H1 (cell line): ENCODE data around the gene NEU2. TPM values are rescaled to one million over a fixed set of nuclear protein-coding genes. Genes with fewer than 3 reads are reported as not detected.

ENCODE experiments used
- CTCF ChIA-PET: fragments of 300-600 bp; sonication (Branson Sonifier 250); formaldehyde crosslinking; loops from one replicate; lab custom pipeline; 2021; ENCODE audit not compliant: partially characterized antibody; lab: Charles Lee
- POLR2A ChIA-PET: fragments of 300-600 bp; sonication (Branson Sonifier 250); formaldehyde crosslinking; loops from one replicate; lab custom pipeline; 2021; ENCODE audit warnings: inconsistent platforms; ENCODE audit not compliant: partially characterized antibody; lab: Charles Lee
- DNase-seq, 2 experiments: peaks; one replicate each; pipeline versions ENCODE4 v3.0.0 to v3.0.0-alpha.2; 2010 to 2022; ENCODE audit warnings: low spot score in 2 of 2, low read depth in 1 of 2, mixed read lengths in 1 of 2
- FAIRE-seq: peaks from 2 replicates; lab custom pipeline; 2011; peaks lifted over from hg19 to GRCh38; lab: Jason Lieb, UNC
- H2AFZ ChIP-seq: 2 replicates; pipeline ENCODE4 v1.8.1; 2012; ENCODE audit warnings: low read length, inconsistent platforms
- H2AK5ac ChIP-seq: 2 replicates; pipeline ENCODE4 v1.6.1; 2013; ENCODE audit warnings: low read depth, low read length
- H2BK120ac ChIP-seq: replicated peaks from 2 replicates; pipeline ENCODE3; 2013; ENCODE audit warnings: low read depth, low read length, inconsistent platforms
- H2BK12ac ChIP-seq: 2 replicates; pipeline ENCODE4 v1.6.1; 2013; ENCODE audit warnings: low read depth, low read length
- H2BK15ac ChIP-seq: 2 replicates; pipeline ENCODE4 v1.6.1; 2013; ENCODE audit warnings: low read length
- H2BK20ac ChIP-seq: 2 replicates; pipeline ENCODE4 v1.6.1; 2013; ENCODE audit warnings: low read length
- H2BK5ac ChIP-seq: 2 replicates; pipeline ENCODE4 v1.6.1; 2013; ENCODE audit warnings: low read depth, low read length
- H3K14ac ChIP-seq: 2 replicates; pipeline ENCODE4 v1.6.1; 2013; ENCODE audit warnings: inconsistent platforms; ENCODE audit not compliant: insufficient read length
- H3K18ac ChIP-seq: 2 replicates; pipeline ENCODE4 v1.6.1; 2013; ENCODE audit warnings: low read length; ENCODE audit errors: extremely low read depth
- H3K23ac ChIP-seq: 2 replicates; pipeline ENCODE4 v1.6.1; 2013; ENCODE audit warnings: inconsistent platforms; ENCODE audit not compliant: insufficient read length
- H3K23me2 ChIP-seq: 2 replicates; pipeline ENCODE4 v1.6.1; 2013; ENCODE audit warnings: low read depth, low read length
- H3K27ac ChIP-seq: 2 replicates; pipeline ENCODE4 v1.6.1; 2011; ENCODE audit warnings: low read depth, low read length, inconsistent platforms
- H3K27me3 ChIP-seq, 4 experiments: replicated peaks in 1 of 4; 1 replicate in 1 of 4; 2 replicates in 3 of 4; pipeline versions ENCODE4 v1.6.1 to v1.8.1; 2011 to 2013; ENCODE audit warnings: low read length in 3 of 4, mild to moderate bottlenecking in 3 of 4, inconsistent platforms in 2 of 4, mixed read lengths in 2 of 4, moderate library complexity in 1 of 4; ENCODE audit not compliant: control insufficient read depth in 3 of 4, insufficient read depth in 3 of 4; ENCODE audit errors: extremely low read depth in 1 of 4
- H3K36me3 ChIP-seq, 4 experiments: 2 replicates each; pipeline versions ENCODE4 v1.6.1 to v1.8.1; 2011 to 2013; ENCODE audit warnings: mild to moderate bottlenecking in 4 of 4, low read length in 3 of 4, moderate library complexity in 2 of 4, control low read depth in 1 of 4, inconsistent platforms in 1 of 4; ENCODE audit not compliant: insufficient read depth in 4 of 4, control insufficient read depth in 2 of 4
- H3K4ac ChIP-seq: replicated peaks from 2 replicates; pipeline ENCODE3; 2013; ENCODE audit warnings: low read length, low read depth, mixed read lengths, inconsistent platforms; ENCODE audit not compliant: insufficient read length
- H3K4me1 ChIP-seq, 4 experiments: replicated peaks in 1 of 4; 1 replicate in 1 of 4; 2 replicates in 3 of 4; pipeline versions ENCODE4 v1.6.1 to v1.8.1; 2011 to 2013; ENCODE audit warnings: low read length in 3 of 4, inconsistent platforms in 2 of 4, mixed read lengths in 1 of 4; ENCODE audit not compliant: insufficient read depth in 4 of 4, control insufficient read depth in 3 of 4
- H3K4me2 ChIP-seq, 2 experiments: 2 replicates each; pipeline versions ENCODE4 v1.6.1 to v1.8.1; 2011 to 2013; ENCODE audit warnings: low read depth in 2 of 2, low read length in 2 of 2, control low read depth in 1 of 2, inconsistent platforms in 1 of 2, mild to moderate bottlenecking in 1 of 2; ENCODE audit not compliant: insufficient read depth in 1 of 2
- H3K4me3 ChIP-seq, 4 experiments: fragments of 200-600, 300-600 bp in 1 of 4; sonication (generic), shearing (Covaris generic), sonication (Bioruptor Twin) in 1 of 4; 2 replicates each; pipeline versions ENCODE4 v1.5.1 to v1.8.1; 2011 to 2016; ENCODE audit warnings: low read length in 4 of 4, low read depth in 3 of 4, control low read depth in 2 of 4, inconsistent platforms in 2 of 4, mild to moderate bottlenecking in 2 of 4, mixed read lengths in 1 of 4, moderate library complexity in 1 of 4; ENCODE audit not compliant: insufficient read depth in 2 of 4; ENCODE audit errors: extremely low read depth in 1 of 4
- H3K56ac ChIP-seq: replicated peaks from 2 replicates; pipeline ENCODE3; 2013; ENCODE audit warnings: low read depth, mild to moderate bottlenecking, mixed read lengths, low read length, inconsistent platforms; ENCODE audit not compliant: insufficient read length
- H3K79me1 ChIP-seq: 2 replicates; pipeline ENCODE4 v1.6.1; 2013; ENCODE audit warnings: low read depth, low read length, control low read depth
- H3K79me2 ChIP-seq, 2 experiments: 2 replicates each; pipeline versions ENCODE4 v1.6.1 to v1.8.1; 2012 to 2013; ENCODE audit warnings: low read length in 2 of 2, mild to moderate bottlenecking in 2 of 2, inconsistent platforms in 1 of 2; ENCODE audit not compliant: insufficient read depth in 2 of 2, control insufficient read depth in 1 of 2
- H3K9ac ChIP-seq, 4 experiments: replicated peaks in 1 of 4; 1 replicate in 1 of 4; 2 replicates in 3 of 4; pipeline versions ENCODE4 v1.6.1 to v1.8.1; 2011 to 2013; ENCODE audit warnings: low read depth in 3 of 4, low read length in 3 of 4, control low read depth in 2 of 4, mild to moderate bottlenecking in 2 of 4, moderate library complexity in 2 of 4, inconsistent platforms in 1 of 4; ENCODE audit errors: extremely low read depth in 1 of 4
- H3K9me3 ChIP-seq, 2 experiments: 2 replicates each; pipeline versions ENCODE4 v1.6.1 to v1.8.1; 2012 to 2013; ENCODE audit warnings: mild to moderate bottlenecking in 2 of 2, moderate library complexity in 2 of 2, control low read depth in 1 of 2, inconsistent platforms in 1 of 2, low read depth in 1 of 2, low read length in 1 of 2, mixed read lengths in 1 of 2; ENCODE audit not compliant: insufficient read depth in 2 of 2
- H4K20me1 ChIP-seq, 2 experiments: replicated peaks in 1 of 2; 2 replicates each; pipeline versions ENCODE3 to v1.8.1; 2011 to 2013; ENCODE audit warnings: inconsistent platforms in 2 of 2, low read length in 2 of 2, mild to moderate bottlenecking in 1 of 2; ENCODE audit not compliant: insufficient read depth in 2 of 2, control insufficient read depth in 1 of 2
- H4K5ac ChIP-seq: 2 replicates; pipeline ENCODE4 v1.6.1; 2013; ENCODE audit warnings: low read length, low read depth, mixed read lengths, inconsistent platforms; ENCODE audit not compliant: insufficient read length
- H4K8ac ChIP-seq: 2 replicates; pipeline ENCODE4 v1.8.0; 2013; ENCODE audit warnings: mild to moderate bottlenecking, moderate library complexity, low read length, inconsistent platforms; ENCODE audit not compliant: insufficient read depth; ENCODE audit errors: extremely low read depth
- H4K91ac ChIP-seq: replicated peaks from 2 replicates; pipeline ENCODE3; 2013; ENCODE audit warnings: low read length, mixed read lengths, inconsistent platforms; ENCODE audit not compliant: insufficient read length
- ASH2L ChIP-seq: fragments of 200-600, 300-600 bp; sonication (generic); IDR thresholded peaks from one replicate; pipeline ENCODE4 v1.7.1; 2017; ENCODE audit warnings: low read length
- CBX5 ChIP-seq: fragments of 300-800, 300-1000 bp; sonication (generic); IDR thresholded peaks from 2 replicates; pipeline ENCODE4 v1.7.1; 2016; ENCODE audit warnings: antibody characterized with exemption, low read length, low read depth
- CHD2 ChIP-seq: IDR thresholded peaks from 2 replicates; pipeline ENCODE4 v1.6.1; 2012; ENCODE audit warnings: low read length, improper control_type of control experiment
- EGR1 ChIP-seq: IDR thresholded peaks from 2 replicates; pipeline ENCODE4 v1.6.1; 2011; ENCODE audit warnings: low read depth, low read length, borderline replicate concordance
- MAFK ChIP-seq: IDR thresholded peaks from 2 replicates; pipeline ENCODE4 v1.6.1; 2012; ENCODE audit warnings: low read depth, mild to moderate bottlenecking, improper control_type of control experiment, low read length
- PHF8 ChIP-seq: fragments of 200-600 bp; sonication (generic); conservative IDR thresholded peaks from 2 replicates; pipeline ENCODE4 v1.7.1; 2012; ENCODE audit warnings: low read depth, mild to moderate bottlenecking, inconsistent platforms, low read length, moderate library complexity
- POLR2A ChIP-seq, 2 experiments: IDR thresholded peaks; 1 replicate in 1 of 2; 2 replicates in 1 of 2; pipeline ENCODE4 v1.6.1; 2011; ENCODE audit warnings: low read depth in 2 of 2, low read length in 2 of 2, mild to moderate bottlenecking in 2 of 2; ENCODE audit errors: control extremely low read depth in 1 of 2
- POLR2AphosphoS5 ChIP-seq: IDR thresholded peaks from 2 replicates; pipeline ENCODE4 v1.6.1; 2011; ENCODE audit warnings: low read depth, low read length
- POU5F1 ChIP-seq: IDR thresholded peaks from 2 replicates; pipeline ENCODE4 v1.6.1; 2011; ENCODE audit warnings: low read depth, mild to moderate bottlenecking, low read length, moderate library complexity
- RNF2 ChIP-seq: fragments of 200-900, 300-1000 bp; sonication (generic); IDR thresholded peaks from 2 replicates; pipeline ENCODE4 v1.7.1; 2016; ENCODE audit warnings: borderline replicate concordance, low read depth, mild to moderate bottlenecking, antibody characterized with exemption, low read length; ENCODE audit not compliant: poor library complexity, severe bottlenecking; ENCODE audit errors: missing control alignments
- SIX5 ChIP-seq: IDR thresholded peaks from 2 replicates; pipeline ENCODE4 v1.6.1; 2011; ENCODE audit warnings: mild to moderate bottlenecking, low read depth, low read length
- WGBS, 2 experiments: shearing (Covaris generic) in 1 of 2; methylation state at CpG; one replicate each; pipeline versions ENCODE4 v1.1.6 to v1.1.7; 2013 to 2015; ENCODE audit warnings: low lambda C conversion rate in 2 of 2, mixed read lengths in 2 of 2, inconsistent platforms in 1 of 2, low coverage in 1 of 2, missing lambda C conversion rate in 1 of 2; ENCODE audit not compliant: insufficient replicate concordance in 2 of 2, insufficient coverage in 1 of 2, insufficient read length in 1 of 2; ENCODE audit errors: extremely low coverage in 1 of 2, missing lambda C conversion rate in 1 of 2; 5-methylcytosine and 5-hydroxymethylcytosine counted together
- polyA plus RNA-seq, 7 experiments: library from polyadenylated mRNA; depleted of rRNA in 3 of 7; stranded (reverse) in 5 of 7; unstranded in 2 of 7; fragments of >200 nt in 5 of 7; fragments of 200-250 nt in 2 of 7; gene quantifications; 1 replicate in 5 of 7; 2 replicates in 1 of 7; 4 replicates in 1 of 7; pipeline versions ENCODE4 v1.2.1 to v1.2.3, GENCODE V29; 2011 to 2013; ENCODE audit warnings: missing spikeins in 2 of 7, mixed read lengths in 2 of 7
- total RNA-seq: library from RNA; stranded (reverse); fragmentation: NEBNext Ultra II Directional; extraction: Animal tissue kit (Norgen Biotek cat#: 25700); gene quantifications from 2 replicates; pipeline ENCODE4 v1.2.1, GENCODE V29; 2021
- TF ChIP-seq, protein P1 (sequence below): IDR thresholded peaks from 2 replicates; pipeline ENCODE4 v1.6.1; 2012; ENCODE audit warnings: low read length, inconsistent platforms

NEU2 gene
- total and polyA plus RNA-seq, 2 of the 8 experiments (the other 6 are each of a cell fraction or from before 2014, with no cell fraction given): 0.12 TPM; not detected in 1

DNA sequence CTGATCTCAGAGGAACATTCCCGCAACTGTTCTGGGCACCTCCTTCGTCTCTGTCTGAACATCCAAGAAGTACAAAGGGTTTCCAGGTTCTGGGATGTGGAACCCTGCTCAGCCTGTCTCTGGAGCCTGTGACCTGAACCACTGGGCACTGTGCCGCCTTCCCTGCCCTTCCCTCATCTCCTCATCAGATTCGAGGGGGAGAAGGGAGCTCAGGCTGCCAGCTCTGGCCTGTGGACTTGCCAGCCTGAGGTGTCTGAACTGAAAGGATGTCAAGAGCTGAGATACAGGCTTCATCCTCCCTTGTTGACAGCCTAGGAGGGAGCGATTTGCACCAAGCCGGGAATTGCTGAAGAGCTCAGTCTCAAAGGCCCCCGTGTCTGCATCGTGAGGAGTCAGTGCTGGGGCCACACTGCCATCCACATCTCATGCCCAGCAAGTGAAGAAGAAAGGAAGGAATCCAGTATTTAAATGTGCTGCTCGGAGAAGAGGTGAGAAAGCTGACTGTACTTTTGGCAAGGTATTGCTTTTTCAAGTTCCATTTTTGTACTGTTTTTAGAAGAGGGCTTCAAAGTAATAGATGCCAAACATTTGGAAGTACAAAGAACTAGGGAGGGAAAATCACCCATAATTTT is 12.6 kb downstream of the NEU2 start:
- no peak overlapping the region for H4K5ac ChIP-seq
- no peak overlapping the region for H4K91ac ChIP-seq
- no peak overlapping the region for H2BK20ac ChIP-seq
- ChIA-PET POLR2A (no interaction called here), CTCF (interaction anchor here (1.4 to 3.2 kb wide), 4 partner anchors 9 to 17 kb away, joined by 3 to 25 read pairs (median 8); no protein-coding TSS in a partner anchor)
- no peak overlapping the region for H3K9ac ChIP-seq
- peaks cover 0 to 2% (median 0%) of the 10 kb centered on the region in 4 experiments; a peak in 2 of 7 replicates for H3K27me3 ChIP-seq
- H2BK5ac ChIP-seq: no peak overlapping the region
- DNase-seq (no peak), FAIRE-seq (no peak)
- no peak overlapping the region for H3K23ac ChIP-seq
- no peak overlapping the region for H3K18ac ChIP-seq
- H3K56ac ChIP-seq: no peak overlapping the region
- no peaks in the 10 kb centered on the region for H3K79me2 ChIP-seq
- no peak overlapping the region for H2AK5ac ChIP-seq
- H3K4me3 ChIP-seq: no peak overlapping the region
- no peaks in the 10 kb centered on the region for H3K79me1 ChIP-seq
- no peak overlapping the region for H2BK12ac ChIP-seq
- peaks cover 2% of the 10 kb centered on the region; the same call in 1 of the 2 replicates for H3K23me2 ChIP-seq
- H3K4ac ChIP-seq: no peak overlapping the region
- no peak overlapping the region for H3K27ac ChIP-seq
- H3K14ac ChIP-seq: no peak overlapping the region
- H2BK15ac ChIP-seq: no peak overlapping the region
- peaks cover 2 to 8% (median 4%) of the 10 kb centered on the region in 4 experiments for H3K4me1 ChIP-seq
- no peak overlapping the region for H3K4me2 ChIP-seq
- H3K36me3 ChIP-seq: no peaks in the 10 kb centered on the region
- H4K8ac ChIP-seq: no peak overlapping the region
- H2BK120ac ChIP-seq: no peak overlapping the region
- WGBS, 2 experiments: 88% methylated on average over 9 of the region's 9 CpGs; no CpG with 5 or more reads in 1 of the 2 experiments
- H3K9me3 ChIP-seq: no peaks in the 10 kb centered on the region
- H4K20me1 ChIP-seq: no peaks in the 10 kb centered on the region
- 0 out of 2 replicates have a peak overlapping the region, but pooled peaks have one; percentile 18 for H2AFZ ChIP-seq
- TF ChIP-seq EGR1 (no peak), SIX5 (no peak), POU5F1 (no peak), POLR2AphosphoS5 (no peak), PHF8 (no peak), MAFK (no peak), CHD2 (no peak), CBX5 (no peak), POLR2A (IDR thresholded peaks at IDR 0.05; ENCODE audit: control extremely low read depth in 1 of 2, low read depth in 2 of 2, low read length in 2 of 2) (no peak), RNF2 (no peak), ASH2L (no peak)
- TF ChIP-seq, protein P1, sequence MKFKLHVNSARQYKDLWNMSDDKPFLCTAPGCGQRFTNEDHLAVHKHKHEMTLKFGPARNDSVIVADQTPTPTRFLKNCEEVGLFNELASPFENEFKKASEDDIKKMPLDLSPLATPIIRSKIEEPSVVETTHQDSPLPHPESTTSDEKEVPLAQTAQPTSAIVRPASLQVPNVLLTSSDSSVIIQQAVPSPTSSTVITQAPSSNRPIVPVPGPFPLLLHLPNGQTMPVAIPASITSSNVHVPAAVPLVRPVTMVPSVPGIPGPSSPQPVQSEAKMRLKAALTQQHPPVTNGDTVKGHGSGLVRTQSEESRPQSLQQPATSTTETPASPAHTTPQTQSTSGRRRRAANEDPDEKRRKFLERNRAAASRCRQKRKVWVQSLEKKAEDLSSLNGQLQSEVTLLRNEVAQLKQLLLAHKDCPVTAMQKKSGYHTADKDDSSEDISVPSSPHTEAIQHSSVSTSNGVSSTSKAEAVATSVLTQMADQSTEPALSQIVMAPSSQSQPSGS: no peak
